A673 (cell line): ENCODE measurements around the gene HBEGF. TPM values are rescaled to one million over a fixed set of nuclear protein-coding genes. Genes with fewer than 3 reads are reported as not detected.

Experiments
- BruUV-seq: library from RNA; stranded (reverse); fragments of 400-500 nt; replicated peaks from 2 replicates; lab custom pipeline; 2021; lab: Mats Ljungman, UMichigan
- CTCF ChIA-PET: fragments of 300-600 bp; sonication (Branson Sonifier 250); formaldehyde crosslinking; loops from one replicate; lab custom pipeline; 2022; ENCODE audit warnings: antibody characterized with exemption; lab: Charles Lee
- POLR2A ChIA-PET: fragments of 300-600 bp; sonication (Branson Sonifier 250); formaldehyde crosslinking; loops from one replicate; lab custom pipeline; 2022; ENCODE audit warnings: antibody characterized with exemption; ENCODE audit not compliant: low non-redundant PET; lab: Charles Lee
- DNase-seq: peaks from one replicate; pipeline ENCODE4 v3.0.0-alpha.2; 2015; ENCODE audit warnings: low spot score
- H3K27ac ChIP-seq: fragments of 200-600 bp; sonication (generic); 2 replicates; pipeline ENCODE4 v1.5.1; 2016; ENCODE audit warnings: mixed run types, low read depth, mild to moderate bottlenecking, mixed read lengths, antibody characterized with exemption, low read length; ENCODE audit not compliant: poor library complexity, severe bottlenecking
- H3K27me3 ChIP-seq: fragments of 200-600 bp; sonication (generic); replicated peaks from 2 replicates; pipeline ENCODE4 v1.6.1; 2017; ENCODE audit warnings: mixed run types, low read depth, mild to moderate bottlenecking, mixed read lengths, antibody characterized with exemption, low read length; ENCODE audit not compliant: insufficient read depth, poor library complexity
- H3K36me3 ChIP-seq: fragments of 200-600 bp; sonication (generic); 2 replicates; pipeline ENCODE4 v1.6.1; 2016; ENCODE audit warnings: mixed run types, mild to moderate bottlenecking, mixed read lengths, antibody characterized with exemption, low read length; ENCODE audit not compliant: insufficient read depth, poor library complexity, severe bottlenecking
- H3K4me1 ChIP-seq: fragments of 200-600 bp; sonication (generic); 2 replicates; pipeline ENCODE4 v1.6.1; 2017; ENCODE audit warnings: mixed run types, mild to moderate bottlenecking, mixed read lengths, antibody characterized with exemption, low read length; ENCODE audit not compliant: insufficient read depth, poor library complexity, severe bottlenecking
- H3K4me3 ChIP-seq: fragments of 200-600 bp; sonication (generic); 2 replicates; pipeline ENCODE4 v1.5.1; 2016; ENCODE audit warnings: low read depth, mixed run types, mild to moderate bottlenecking, mixed read lengths, low read length; ENCODE audit not compliant: poor library complexity, severe bottlenecking
- H3K9me3 ChIP-seq: fragments of 200-600 bp; sonication (generic); 2 replicates; pipeline ENCODE4 v1.6.1; 2016; ENCODE audit warnings: mixed run types, low read depth, mild to moderate bottlenecking, mixed read lengths, antibody characterized with exemption, low read length; ENCODE audit not compliant: poor library complexity, severe bottlenecking
- CTCF ChIP-seq: fragments of 300-800, 200-600 bp; sonication (generic); conservative IDR thresholded peaks from 2 replicates; pipeline ENCODE4 v1.5.1; 2017; ENCODE audit warnings: low read depth, mild to moderate bottlenecking, antibody characterized with exemption, low read length, moderate library complexity, mixed read lengths
- EZH2 ChIP-seq: fragments of 200-600 bp; sonication (generic); IDR thresholded peaks from 2 replicates; pipeline ENCODE4 v1.6.1; 2017; ENCODE audit warnings: borderline replicate concordance, low read depth, mild to moderate bottlenecking, mixed read lengths, antibody characterized with exemption, low read length; ENCODE audit not compliant: poor library complexity, severe bottlenecking
- intact Hi-C: fragments of 100-400 bp; cut with micrococcal nuclease; formaldehyde crosslinking; loops from one replicate; pipeline ENCODE4 v1.10.0; 2022; ENCODE audit not compliant: unreplicated experiment
- total RNA-seq: library from RNA; stranded (reverse); gene quantifications from 2 replicates; pipeline ENCODE4 v1.2.3, GENCODE V29; 2021

The HBEGF gene
- total RNA-seq, 1 experiment from 2014 or later, result 14.7 TPM

GRCh38 chr5:140324041-140324600, 22.3 kb downstream of the HBEGF start:
- ChIA-PET POLR2A (no interaction called here), CTCF (no interaction called here)
- TF ChIP-seq CTCF, result no peak
- no peak for TF ChIP-seq EZH2
- no peak for DNase-seq
- Histone ChIP-seq H3K36me3 (no peaks in the 10 kb centered on the region), H3K9me3 (no peaks in the 10 kb centered on the region), H3K4me1 (peaks cover 42% of the 10 kb centered on the region), H3K27me3 (no peaks in the 10 kb centered on the region), H3K4me3 (no peak overlapping the region), H3K27ac (no peak overlapping the region)
- intact Hi-C loops, result no loop called here
- BruUV-seq, result no TSS peak

- no TSS peak for BruUV-seq
- ChIA-PET CTCF (no interaction called here), POLR2A (no interaction called here)
- TF ChIP-seq EZH2 (no peak), CTCF (no peak)
- intact Hi-C loops, result no loop called here
- no peak for DNase-seq
- Histone ChIP-seq H3K4me3 (no peak overlapping the region), H3K4me1 (peaks cover 35% of the 10 kb centered on the region), H3K9me3 (no peaks in the 10 kb centered on the region), H3K27ac (peak overlapping the region; percentile 32), H3K36me3 (no peaks in the 10 kb centered on the region), H3K27me3 (no peaks in the 10 kb centered on the region)
Measured at GRCh38 chr5:140322751-140323731, 23.4 kb downstream of the HBEGF start.

GRCh38 chr5:140321796-140322195, 24.6 kb downstream of the HBEGF start:
- ChIA-PET POLR2A (no interaction called here), CTCF (no interaction called here)
- intact Hi-C loops, result no loop called here
- no TSS peak for BruUV-seq
- H3K9me3 ChIP-seq, result no peaks in the 10 kb centered on the region
- H3K4me3 ChIP-seq, result no peak overlapping the region
- no peak for DNase-seq
- H3K36me3 ChIP-seq, result no peaks in the 10 kb centered on the region
- no peaks in the 10 kb centered on the region for H3K27me3 ChIP-seq
- TF ChIP-seq CTCF, result no peak
- TF ChIP-seq EZH2, result no peak
- H3K4me1 ChIP-seq, result peaks cover 22% of the 10 kb centered on the region
- no peak overlapping the region for H3K27ac ChIP-seq
